ENCODE data around the gene DUSP22. TPM values are rescaled to one million over a fixed set of nuclear protein-coding genes. Genes with fewer than 3 reads are reported as not detected.

The DUSP22 gene
- total RNA-seq, 1 experiment from 2014 or later = 25.0 TPM

GRCh38 chr6:354631-355280 lies 62.5 kb downstream of the DUSP22 start:
- H3K36me3 Mint-ChIP-seq (ENCODE audit: insufficient read depth in 1 of 3, low read depth in 3 of 3) = peaks cover 0 to 19% (median 15%) of the 10 kb centered on the region in 3 experiments; a peak in 6 of 7 replicates
- H4K8ac ChIP-seq (replicated peaks; ENCODE audit: insufficient read length, low read depth, low read length) = no peak overlapping the region
- H3K23ac ChIP-seq (ENCODE audit: insufficient read length, low read depth, low read length) = no peak overlapping the region
- DNase-seq = no peak
- no peak overlapping the region for H3T11ph ChIP-seq (ENCODE audit: low read length)
- no peak overlapping the region for H4K5ac ChIP-seq (ENCODE audit: insufficient read length, low read depth, low read length)
- no peak overlapping the region for H3K18ac ChIP-seq (ENCODE audit: insufficient read length, low read depth, low read length)
- H2BK20ac ChIP-seq (ENCODE audit: low read depth, low read length, poor library complexity, severe bottlenecking) = no peak overlapping the region
- H3K23me2 ChIP-seq (ENCODE audit: insufficient read length, low read depth, low read length, poor library complexity, severe bottlenecking) = no peaks in the 10 kb centered on the region
- H3K79me2 ChIP-seq (ENCODE audit: insufficient read depth, low read length) = no peaks in the 10 kb centered on the region
- H3K4ac ChIP-seq (ENCODE audit: low read depth, low read length) = no peak overlapping the region
- WGBS (ENCODE audit: extremely low coverage, insufficient read length, low lambda C conversion rate) = no CpG with 5 or more reads among the region's 15 CpGs
- H2AK5ac ChIP-seq (ENCODE audit: insufficient read length, low read length) = no peak overlapping the region
- no peak for TF ChIP-seq CTCF (conservative IDR thresholded peaks at IDR 0.05)
- no peak overlapping the region for H2BK12ac ChIP-seq (ENCODE audit: insufficient read length, low read depth, low read length)
- no peak overlapping the region for H3K9ac ChIP-seq (ENCODE audit: extremely low read depth, insufficient read length, low read length)
- no peak overlapping the region for H2BK15ac ChIP-seq (ENCODE audit: low read depth, low read length)
- H3K27ac Mint-ChIP-seq = no peak overlapping the region
- H3K4me1 Mint-ChIP-seq = peaks cover 8 to 10% of the 10 kb centered on the region in 2 experiments; a peak in 3 of 4 replicates
- H3K27me3 ChIP-seq (ENCODE audit: insufficient read depth, low read length) = no peaks in the 10 kb centered on the region
- no peak overlapping the region for H2AFZ ChIP-seq (ENCODE audit: low read length)
- no peak overlapping the region for H3K4me3 Mint-ChIP-seq
- H3K9me3 ChIP-seq (ENCODE audit: control insufficient read depth, low read depth, low read length) = peaks cover 68% of the 10 kb centered on the region
- no peak overlapping the region for H3K56ac ChIP-seq (ENCODE audit: insufficient read length, low read depth, low read length)
- no peak overlapping the region for H3K4me2 ChIP-seq (ENCODE audit: insufficient read depth, insufficient read length, low read length)
- H2BK120ac ChIP-seq (ENCODE audit: low read depth, low read length, poor library complexity, severe bottlenecking) = no peak overlapping the region
- H4K91ac ChIP-seq (ENCODE audit: insufficient read length, low read depth, low read length) = no peak overlapping the region
- H3K79me1 ChIP-seq (ENCODE audit: insufficient read depth, low read depth, low read length, poor library complexity, severe bottlenecking) = no peaks in the 10 kb centered on the region
- peaks cover 7% of the 10 kb centered on the region for H3K27me3 Mint-ChIP-seq (ENCODE audit: low read depth)
- H3K9me3 Mint-ChIP-seq = peaks cover 90 to 97% of the 10 kb centered on the region in 2 experiments
- H2BK5ac ChIP-seq (ENCODE audit: insufficient read length, low read length) = no peak overlapping the region
- no peak overlapping the region for H3K14ac ChIP-seq (ENCODE audit: insufficient read depth, low read length)
- no peak overlapping the region for H3K27ac ChIP-seq (ENCODE audit: insufficient read length, low read depth, low read length)
- no peaks in the 10 kb centered on the region for H3K4me1 ChIP-seq (ENCODE audit: insufficient read depth, low read length)
- H4K20me1 ChIP-seq (ENCODE audit: control insufficient read depth, insufficient read depth, insufficient read length) = no peaks in the 10 kb centered on the region

Data from H9 (cell line).